ENCODE measurements around the gene PCDHB1. TPM values are rescaled to one million over a fixed set of nuclear protein-coding genes. Genes with fewer than 3 reads are reported as not detected.
"Not testable (repeated sequence)": the region's sequence is repeated elsewhere in the genome, so short reads cannot be mapped to it uniquely, and the experiment has no call there.

The PCDHB1 gene
- total RNA-seq, 3 donors from 2014 or later = 0.25 TPM; not detected in 2

DNA sequence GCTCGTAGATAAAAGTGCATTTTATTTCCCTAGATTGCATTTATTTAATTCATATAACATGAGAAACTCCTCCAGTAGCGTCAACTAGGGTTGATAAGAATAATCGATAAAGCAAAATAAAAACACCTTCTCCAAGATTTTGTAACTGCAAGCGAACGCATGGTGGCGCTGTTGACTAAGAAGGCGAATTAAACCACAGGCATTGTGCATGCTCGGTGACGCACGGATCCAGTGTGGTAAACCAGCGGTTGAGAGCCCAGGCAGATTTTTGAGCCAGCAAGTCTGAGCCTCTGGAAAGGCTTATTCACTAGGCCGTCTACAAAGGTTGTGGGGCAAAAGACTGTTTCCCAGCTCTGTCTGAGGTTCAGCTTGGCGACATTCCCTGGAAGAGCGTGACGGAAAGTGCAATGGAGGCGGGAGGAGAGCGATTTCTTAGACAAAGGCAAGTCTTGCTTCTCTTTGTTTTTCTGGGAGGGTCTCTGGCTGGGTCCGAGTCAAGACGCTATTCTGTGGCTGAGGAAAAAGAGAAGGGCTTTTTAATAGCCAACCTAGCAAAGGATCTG lies 49.1 kb downstream of the PCDHB1 start, which contains the start of gene PCDHB3:
Gene PCDHB3 (plus strand): TSS at position 231 of the 563 bp plus-strand sequence. CDS start 177 bp downstream, at position 408.
- peaks cover 37% of the 10 kb centered on the region for H3K9me3 ChIP-seq
- no peak within 1 kb of the TSS for H3K4me3 ChIP-seq
- intact Hi-C loops (cut with DNase I, micrococcal nuclease) = no loop called here
- DNase-seq = no peak
- H3K36me3 ChIP-seq (ENCODE audit: low read depth) = no peaks in the 10 kb centered on the region
- TF ChIP-seq, protein P1, sequence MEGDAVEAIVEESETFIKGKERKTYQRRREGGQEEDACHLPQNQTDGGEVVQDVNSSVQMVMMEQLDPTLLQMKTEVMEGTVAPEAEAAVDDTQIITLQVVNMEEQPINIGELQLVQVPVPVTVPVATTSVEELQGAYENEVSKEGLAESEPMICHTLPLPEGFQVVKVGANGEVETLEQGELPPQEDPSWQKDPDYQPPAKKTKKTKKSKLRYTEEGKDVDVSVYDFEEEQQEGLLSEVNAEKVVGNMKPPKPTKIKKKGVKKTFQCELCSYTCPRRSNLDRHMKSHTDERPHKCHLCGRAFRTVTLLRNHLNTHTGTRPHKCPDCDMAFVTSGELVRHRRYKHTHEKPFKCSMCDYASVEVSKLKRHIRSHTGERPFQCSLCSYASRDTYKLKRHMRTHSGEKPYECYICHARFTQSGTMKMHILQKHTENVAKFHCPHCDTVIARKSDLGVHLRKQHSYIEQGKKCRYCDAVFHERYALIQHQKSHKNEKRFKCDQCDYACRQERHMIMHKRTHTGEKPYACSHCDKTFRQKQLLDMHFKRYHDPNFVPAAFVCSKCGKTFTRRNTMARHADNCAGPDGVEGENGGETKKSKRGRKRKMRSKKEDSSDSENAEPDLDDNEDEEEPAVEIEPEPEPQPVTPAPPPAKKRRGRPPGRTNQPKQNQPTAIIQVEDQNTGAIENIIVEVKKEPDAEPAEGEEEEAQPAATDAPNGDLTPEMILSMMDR (IDR thresholded peaks at IDR 0.05) = no peak
- no peaks in the 10 kb centered on the region for H3K4me1 ChIP-seq (ENCODE audit: low read depth)
- no peak for ATAC-seq

DNA sequence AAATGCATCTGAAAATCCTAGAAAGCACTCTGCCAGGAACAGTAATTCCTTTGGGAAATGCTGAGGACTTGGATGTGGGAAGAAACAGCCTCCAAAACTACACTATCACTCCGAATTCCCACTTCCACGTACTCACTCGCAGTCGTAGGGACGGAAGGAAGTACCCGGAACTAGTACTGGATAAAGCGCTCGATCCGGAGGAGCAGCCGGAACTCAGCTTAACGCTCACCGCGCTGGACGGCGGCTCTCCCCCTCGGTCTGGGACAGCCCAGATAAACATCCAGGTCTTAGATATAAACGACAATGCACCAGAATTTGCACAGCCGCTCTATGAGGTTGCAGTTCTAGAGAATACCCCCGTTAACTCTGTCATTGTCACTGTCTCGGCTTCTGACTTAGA lies 49.9 kb downstream of the PCDHB1 start:
- Histone ChIP-seq H3K36me3 (ENCODE audit: low read depth) (no peaks in the 10 kb centered on the region), H3K9me3 (peaks cover 33% of the 10 kb centered on the region), H3K4me3 (no peak overlapping the region), H3K4me1 (ENCODE audit: low read depth) (no peaks in the 10 kb centered on the region)
- no peak for DNase-seq
- intact Hi-C loops (cut with DNase I, micrococcal nuclease) = no loop called here
- TF ChIP-seq, protein P1 (IDR thresholded peaks at IDR 0.05) = no peak
- no peak for ATAC-seq

DNA sequence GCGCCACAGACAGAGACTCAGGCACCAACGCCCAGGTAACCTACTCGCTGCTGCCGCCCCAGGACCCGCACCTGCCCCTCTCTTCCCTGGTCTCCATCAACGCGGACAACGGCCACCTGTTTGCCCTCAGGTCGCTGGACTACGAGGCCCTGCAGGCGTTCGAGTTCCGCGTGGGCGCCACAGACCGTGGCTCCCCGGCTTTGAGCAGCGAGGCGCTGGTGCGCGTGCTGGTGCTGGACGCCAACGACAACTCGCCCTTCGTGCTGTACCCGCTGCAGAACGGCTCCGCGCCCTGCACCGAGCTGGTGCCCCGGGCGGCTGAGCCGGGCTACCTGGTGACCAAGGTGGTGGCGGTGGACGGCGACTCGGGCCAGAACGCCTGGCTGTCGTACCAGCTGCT lies 50.9 kb downstream of the PCDHB1 start:
- intact Hi-C loops (cut with DNase I, micrococcal nuclease); H3K4me1 ChIP-seq (ENCODE audit: low read depth); H3K36me3 ChIP-seq (ENCODE audit: low read depth); DNase-seq; ATAC-seq; H3K4me3 ChIP-seq: not testable (repeated sequence)
- H3K9me3 ChIP-seq = peaks cover 32% of the 10 kb centered on the region

DNA sequence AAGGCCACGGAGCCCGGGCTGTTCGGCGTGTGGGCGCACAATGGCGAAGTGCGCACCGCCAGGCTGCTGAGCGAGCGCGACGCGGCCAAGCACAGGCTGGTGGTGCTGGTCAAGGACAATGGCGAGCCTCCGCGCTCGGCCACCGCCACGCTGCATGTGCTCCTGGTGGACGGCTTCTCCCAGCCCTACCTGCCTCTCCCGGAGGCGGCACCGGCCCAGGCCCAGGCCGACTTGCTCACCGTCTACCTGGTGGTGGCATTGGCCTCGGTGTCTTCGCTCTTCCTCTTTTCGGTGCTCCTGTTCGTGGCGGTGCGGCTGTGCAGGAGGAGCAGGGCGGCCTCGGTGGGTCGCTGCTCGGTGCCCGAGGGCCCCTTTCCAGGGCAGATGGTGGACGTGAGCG lies 51.3 kb downstream of the PCDHB1 start:
- intact Hi-C loops (cut with DNase I, micrococcal nuclease); ATAC-seq; H3K4me1 ChIP-seq (ENCODE audit: low read depth); DNase-seq; H3K4me3 ChIP-seq; H3K36me3 ChIP-seq (ENCODE audit: low read depth): not testable (repeated sequence)
- H3K9me3 ChIP-seq = peaks cover 34% of the 10 kb centered on the region

DNA sequence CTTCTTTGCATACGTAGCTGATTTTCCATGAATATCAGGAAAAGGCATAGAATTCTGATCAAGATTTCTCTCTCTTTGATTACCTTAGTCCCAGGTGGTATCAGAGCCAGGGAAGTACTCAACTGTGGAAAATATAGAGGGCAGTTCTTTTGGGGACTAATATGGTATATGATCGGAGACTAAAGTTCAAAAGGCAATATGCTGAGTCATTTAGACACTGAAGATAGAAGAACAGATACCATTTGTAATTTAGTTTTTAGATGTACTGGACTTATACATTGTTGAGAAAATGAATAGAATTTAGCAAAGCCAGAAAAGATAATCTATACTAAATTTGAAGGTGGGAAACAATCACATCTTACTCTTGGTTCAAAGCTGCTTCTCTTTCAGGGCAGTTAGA lies 54.2 kb downstream of the PCDHB1 start:
- intact Hi-C loops (cut with DNase I, micrococcal nuclease) = no loop called here
- TF ChIP-seq, protein P1 (IDR thresholded peaks at IDR 0.05) = no peak
- DNase-seq = no peak

More for the DNA sequence above, 54.2 kb downstream of the PCDHB1 start:
- ATAC-seq = no peak
- H3K36me3 ChIP-seq (ENCODE audit: low read depth) = no peaks in the 10 kb centered on the region
- H3K4me3 ChIP-seq = no peak overlapping the region
- H3K9me3 ChIP-seq = peaks cover 50% of the 10 kb centered on the region
- H3K4me1 ChIP-seq (ENCODE audit: low read depth) = no peaks in the 10 kb centered on the region

Other genes starting within 250 kb of the PCDHB1 start
- gene PCDHA4, start 244.3 kb upstream of the PCDHB1 start, total RNA-seq = under 1 TPM; 0.24 to 0.93 (median 0.85) TPM
- gene PCDHA5, start 229.8 kb upstream of the PCDHB1 start, total RNA-seq = under 1 TPM; 0.10 to 0.35 (median 0.26) TPM
- gene PCDHA6, start 223.4 kb upstream of the PCDHB1 start, total RNA-seq = under 1 TPM; 0.29 to 0.47 (median 0.35) TPM
- gene PCDHA7, start 217.1 kb upstream of the PCDHB1 start, total RNA-seq = under 1 TPM in 2 of 3 donors, not detected in 1; 0.35 to 0.41 TPM
- under 1 TPM in 2 of 3 donors, not detected in 1; 0.14 to 0.19 TPM for gene PCDHA8, start 210.2 kb upstream of the PCDHB1 start, total RNA-seq
- gene PCDHA9, start 203.0 kb upstream of the PCDHB1 start, total RNA-seq = under 1 TPM in 2 of 3 donors, not detected in 1; 0.16 to 0.17 TPM
- under 1 TPM; 0.27 to 0.47 (median 0.29) TPM for gene PCDHA10, start 195.5 kb upstream of the PCDHB1 start, total RNA-seq
- gene PCDHA11, start 182.4 kb upstream of the PCDHB1 start, total RNA-seq = under 1 TPM in 2 of 3 donors, not detected in 1; 0.19 to 0.58 TPM
- gene PCDHA12, start 176.1 kb upstream of the PCDHB1 start, total RNA-seq = under 1 TPM in 2 of 3 donors, not detected in 1; 0.14 to 0.41 TPM
- gene PCDHA13, start 169.2 kb upstream of the PCDHB1 start, total RNA-seq = under 1 TPM in 2 of 3 donors, not detected in 1; 0.23 to 0.32 TPM
- gene PCDHAC1, start 125.1 kb upstream of the PCDHB1 start, total RNA-seq = under 1 TPM; 0.14 to 0.95 (median 0.24) TPM
- gene PCDHAC2, start 84.9 kb upstream of the PCDHB1 start, total RNA-seq = 1 to 10 TPM in 1 of 3 donors, under 1 TPM in 2; 0.31 to 1.3 (median 0.61) TPM
- gene PCDHB2, start 43.2 kb downstream of the PCDHB1 start, total RNA-seq = 1 to 10 TPM in 2 of 3 donors, under 1 TPM in 1; 0.82 to 5.5 (median 1.1) TPM
- gene PCDHB3, start 49.1 kb downstream of the PCDHB1 start, total RNA-seq = 1 to 10 TPM in 1 of 3 donors, under 1 TPM in 2; 0.58 to 1.9 (median 0.90) TPM
- 1 to 10 TPM in 1 of 3 donors, under 1 TPM in 2; 0.35 to 3.4 (median 0.80) TPM for gene PCDHB4, start 70.4 kb downstream of the PCDHB1 start, total RNA-seq
- gene PCDHB5, start 83.8 kb downstream of the PCDHB1 start, total RNA-seq = 1 to 10 TPM in 1 of 3 donors, under 1 TPM in 2; 0.41 to 3.0 (median 0.60) TPM
- gene PCDHB6, start 98.7 kb downstream of the PCDHB1 start, total RNA-seq = under 1 TPM; 0.24 to 0.60 (median 0.29) TPM
- gene PCDHB7, start 121.3 kb downstream of the PCDHB1 start, total RNA-seq = 1 to 10 TPM in 1 of 3 donors, under 1 TPM in 1, not detected in 1; 0.55 to 2.5 TPM
- gene PCDHB8, start 126.4 kb downstream of the PCDHB1 start, total RNA-seq = 1 to 10 TPM in 1 of 3 donors, under 1 TPM in 2; 0.12 to 2.1 (median 0.72) TPM
- gene PCDHB16, start 131.0 kb downstream of the PCDHB1 start, total RNA-seq = 1 to 10 TPM in 1 of 3 donors, under 1 TPM in 2; 0.49 to 3.4 (median 0.89) TPM
- gene PCDHB9, start 135.8 kb downstream of the PCDHB1 start, total RNA-seq = 1 to 10 TPM in 1 of 3 donors, under 1 TPM in 2; 0.26 to 2.4 (median 0.70) TPM
- 1 to 10 TPM in 1 of 3 donors, under 1 TPM in 2; 0.35 to 4.9 (median 0.60) TPM for gene PCDHB10, start 141.0 kb downstream of the PCDHB1 start, total RNA-seq
- gene PCDHB11, start 148.3 kb downstream of the PCDHB1 start, total RNA-seq = 1 to 10 TPM in 2 of 3 donors, under 1 TPM in 1; 0.55 to 5.8 (median 1.3) TPM
- 1 to 10 TPM in 1 of 3 donors, under 1 TPM in 2; 0.52 to 3.9 (median 0.67) TPM for gene PCDHB12, start 157.3 kb downstream of the PCDHB1 start, total RNA-seq
- 1 to 10 TPM; 1.2 to 4.3 (median 1.9) TPM for gene PCDHB13, start 162.5 kb downstream of the PCDHB1 start, total RNA-seq
- gene PCDHB14, start 172.0 kb downstream of the PCDHB1 start, total RNA-seq = 1 to 10 TPM in 2 of 3 donors, under 1 TPM in 1; 0.98 to 6.1 (median 2.0) TPM
- 1 to 10 TPM in 2 of 3 donors, under 1 TPM in 1; 0.69 to 4.3 (median 1.2) TPM for gene PCDHB15, start 194.0 kb downstream of the PCDHB1 start, total RNA-seq